ENCODE results near the gene NXT1.
A peak's percentile ranks its signal among the peaks of the same experiment; 100 is the strongest.
"Not testable (repeated sequence)": the region's sequence is repeated elsewhere in the genome, so short reads cannot be mapped to it uniquely, and the experiment has no call there.

Gene NXT1

GRCh38 chr20:23331450-23332350 is 18.9 kb upstream of the NXT1 start:
- no peak for DNase-seq

- DNase-seq, result no peak
These were observed 18.1 kb upstream of the NXT1 start for GRCh38 chr20:23332467-23332866.

GRCh38 chr20:23334111-23334510 is 16.5 kb upstream of the NXT1 start:
- peak; percentile 30 for DNase-seq

GRCh38 chr20:23335521-23335920 is 15.1 kb upstream of the NXT1 start:
- DNase-seq, result no peak

- no peak for DNase-seq
These were observed 14.1 kb upstream of the NXT1 start for GRCh38 chr20:23336476-23336875.

GRCh38 chr20:23337312-23337711 is 13.3 kb upstream of the NXT1 start:
- DNase-seq, result no peak

- no peak for DNase-seq
These were observed 10.6 kb upstream of the NXT1 start for GRCh38 chr20:23339986-23340385.

GRCh38 chr20:23340524-23340923 is 10.1 kb upstream of the NXT1 start:
- peak; percentile 60 for DNase-seq

- no peak for DNase-seq
These were observed 9.5 kb upstream of the NXT1 start for GRCh38 chr20:23341073-23341472.

GRCh38 chr20:23343590-23343989 is 7.0 kb upstream of the NXT1 start:
- DNase-seq, result no peak

- no peak for DNase-seq
These were observed 6.3 kb upstream of the NXT1 start for GRCh38 chr20:23344336-23344735.

GRCh38 chr20:23346002-23346401 is 4.6 kb upstream of the NXT1 start:
- no peak for DNase-seq

GRCh38 chr20:23347791-23348190 is 2.8 kb upstream of the NXT1 start:
- DNase-seq, result no peak

- not testable (repeated sequence) for DNase-seq
These were observed 2.1 kb upstream of the NXT1 start for GRCh38 chr20:23348510-23348909.

- DNase-seq, result peak; percentile 79
These were observed 1.0 kb upstream of the NXT1 start for GRCh38 chr20:23349338-23350195.

- peak; percentile 61 for DNase-seq
These were observed 580 bp downstream of the NXT1 start for GRCh38 chr20:23350904-23351838.

GRCh38 chr20:23356203-23356602 is 5.6 kb downstream of the NXT1 start:
- no peak for DNase-seq

- peak; percentile 100 for DNase-seq
These were observed 7.4 kb downstream of the NXT1 start for GRCh38 chr20:23357767-23358562.

GRCh38 chr20:23358563-23358906 is 7.9 kb downstream of the NXT1 start:
- DNase-seq, result no peak

- DNase-seq, result no peak
These were observed 8.5 kb downstream of the NXT1 start for GRCh38 chr20:23358923-23359593.

- no peak for DNase-seq
These were observed 9.9 kb downstream of the NXT1 start for GRCh38 chr20:23360531-23360930.
